ENCODE data around the gene MYCL.
A peak's percentile ranks its signal among the peaks of the same experiment; 100 is the strongest.
"Not testable (repeated sequence)": the region's sequence is repeated elsewhere in the genome, so short reads cannot be mapped to it uniquely, and the experiment has no call there.

Gene MYCL

DNA sequence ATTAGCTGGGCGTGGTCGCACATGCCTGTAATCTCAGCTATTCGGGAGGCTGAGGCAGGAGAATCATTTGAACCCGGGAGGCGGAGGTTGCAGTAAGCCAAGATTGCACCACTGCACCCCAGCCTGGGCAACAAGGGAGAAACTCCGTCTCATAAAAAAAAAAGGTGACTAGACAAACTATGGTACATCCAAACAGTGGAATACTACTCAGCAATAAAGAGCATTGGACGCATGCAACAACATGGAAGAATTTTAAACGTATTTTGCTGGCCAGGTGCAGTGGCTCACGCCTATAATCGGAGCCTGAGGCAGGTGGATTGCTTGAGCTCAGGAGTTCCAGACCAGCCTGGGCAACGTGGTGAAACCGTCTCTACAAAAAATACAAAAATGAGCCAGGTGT is 30.7 kb downstream of the MYCL start:
- not testable (repeated sequence) for H3K9me3 ChIP-seq (ENCODE audit: control insufficient read depth, insufficient read depth, low read depth, low read length); H3K4me3 ChIP-seq (ENCODE audit: low read depth, low read length); H3K27ac ChIP-seq (ENCODE audit: extremely low read depth, low read depth, low read length); H3K4me1 ChIP-seq (ENCODE audit: control insufficient read depth, insufficient read depth, low read length)
- peaks cover 4 to 11% of the 10 kb centered on the region in 2 experiments; a peak in 2 of 3 replicates for H3K36me3 ChIP-seq (ENCODE audit: control insufficient read depth in 2 of 2, insufficient read depth in 1 of 2, low read length in 2 of 2)
- CTCF ChIA-PET, result interaction anchor here (0.6 kb wide), 1 partner anchor 114 kb away, joined by 3 read pairs; no protein-coding TSS in a partner anchor
- POLR2A ChIA-PET, result interaction anchor here (1.2 kb wide), 1 partner anchor 25 kb away, joined by 4 read pairs; no protein-coding TSS in a partner anchor
- peak; percentile 95 for TF ChIP-seq ZNF146 (tag by site-specific recombination; IDR thresholded peaks at IDR 0.05)

DNA sequence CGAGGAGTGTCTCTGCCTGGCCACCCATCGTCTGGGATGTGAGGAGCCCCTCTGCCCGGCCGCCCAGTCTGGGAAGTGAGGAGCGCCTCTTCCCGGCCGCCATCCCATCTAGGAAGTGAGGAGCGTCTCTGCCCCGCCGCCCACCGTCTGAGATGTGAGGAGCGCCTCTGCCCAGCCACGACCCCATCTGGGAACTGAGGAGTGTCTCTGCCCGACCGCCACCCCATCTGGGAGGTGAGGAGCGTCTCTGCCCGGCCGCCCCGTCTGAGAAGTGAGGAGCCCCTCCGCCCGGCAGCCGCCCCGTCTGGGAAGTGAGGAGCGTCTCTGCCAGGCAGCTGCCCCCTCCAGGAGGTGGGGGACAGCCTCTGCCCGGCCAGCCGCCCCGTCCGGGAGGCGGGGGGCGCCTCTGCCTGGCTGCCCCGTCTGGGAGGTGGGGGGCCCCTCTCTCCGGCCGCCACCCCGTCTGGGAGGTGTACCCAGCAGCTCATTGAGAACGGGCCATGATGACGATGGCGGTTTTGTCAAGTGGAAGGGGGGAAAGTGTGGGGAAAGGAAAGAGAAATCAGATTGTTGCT is 32.1 kb downstream of the MYCL start:
- not testable (repeated sequence) for H3K4me3 ChIP-seq (ENCODE audit: low read depth, low read length); H3K9me3 ChIP-seq (ENCODE audit: control insufficient read depth, insufficient read depth, low read depth, low read length); H3K4me1 ChIP-seq (ENCODE audit: control insufficient read depth, insufficient read depth, low read length); H3K27ac ChIP-seq (ENCODE audit: extremely low read depth, low read depth, low read length)
- H3K36me3 ChIP-seq (ENCODE audit: control insufficient read depth in 2 of 2, insufficient read depth in 1 of 2, low read length in 2 of 2), result peaks cover 4 to 11% of the 10 kb centered on the region in 2 experiments; a peak in 2 of 3 replicates
- POLR2A ChIA-PET, result interaction anchor here (1.2 kb wide), 1 partner anchor 23 kb away, joined by 4 read pairs; no protein-coding TSS in a partner anchor
- CTCF ChIA-PET, result interaction anchor here (0.6 to 0.7 kb wide), 3 partner anchors 8 to 162 kb away, joined by 3 to 7 read pairs (median 4); partner anchors contain the start of gene MYCL

DNA sequence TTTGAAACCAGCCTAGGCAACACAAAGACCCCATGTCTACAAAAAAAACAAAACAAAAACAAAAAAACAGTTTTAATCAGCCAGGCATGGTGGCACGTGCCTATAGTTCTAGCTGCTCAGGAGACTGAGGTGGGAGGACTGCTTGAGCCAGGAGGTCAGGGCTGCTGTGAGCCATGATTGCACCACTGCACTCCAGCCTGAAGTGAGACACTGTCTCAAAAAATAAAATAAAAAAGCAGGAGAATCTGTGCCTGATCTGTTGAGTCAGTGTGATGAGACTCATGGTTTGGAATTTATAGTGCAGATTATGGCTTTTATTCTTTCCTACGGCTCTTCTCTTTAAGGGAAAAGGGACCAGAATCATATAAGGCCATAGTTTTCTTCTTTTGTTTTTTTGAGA is 35.0 kb downstream of the MYCL start:
- H3K9me3 ChIP-seq (ENCODE audit: control insufficient read depth, insufficient read depth, low read depth, low read length), result no peaks in the 10 kb centered on the region
- CTCF ChIA-PET, result no interaction called here
- TF ChIP-seq, protein P1, sequence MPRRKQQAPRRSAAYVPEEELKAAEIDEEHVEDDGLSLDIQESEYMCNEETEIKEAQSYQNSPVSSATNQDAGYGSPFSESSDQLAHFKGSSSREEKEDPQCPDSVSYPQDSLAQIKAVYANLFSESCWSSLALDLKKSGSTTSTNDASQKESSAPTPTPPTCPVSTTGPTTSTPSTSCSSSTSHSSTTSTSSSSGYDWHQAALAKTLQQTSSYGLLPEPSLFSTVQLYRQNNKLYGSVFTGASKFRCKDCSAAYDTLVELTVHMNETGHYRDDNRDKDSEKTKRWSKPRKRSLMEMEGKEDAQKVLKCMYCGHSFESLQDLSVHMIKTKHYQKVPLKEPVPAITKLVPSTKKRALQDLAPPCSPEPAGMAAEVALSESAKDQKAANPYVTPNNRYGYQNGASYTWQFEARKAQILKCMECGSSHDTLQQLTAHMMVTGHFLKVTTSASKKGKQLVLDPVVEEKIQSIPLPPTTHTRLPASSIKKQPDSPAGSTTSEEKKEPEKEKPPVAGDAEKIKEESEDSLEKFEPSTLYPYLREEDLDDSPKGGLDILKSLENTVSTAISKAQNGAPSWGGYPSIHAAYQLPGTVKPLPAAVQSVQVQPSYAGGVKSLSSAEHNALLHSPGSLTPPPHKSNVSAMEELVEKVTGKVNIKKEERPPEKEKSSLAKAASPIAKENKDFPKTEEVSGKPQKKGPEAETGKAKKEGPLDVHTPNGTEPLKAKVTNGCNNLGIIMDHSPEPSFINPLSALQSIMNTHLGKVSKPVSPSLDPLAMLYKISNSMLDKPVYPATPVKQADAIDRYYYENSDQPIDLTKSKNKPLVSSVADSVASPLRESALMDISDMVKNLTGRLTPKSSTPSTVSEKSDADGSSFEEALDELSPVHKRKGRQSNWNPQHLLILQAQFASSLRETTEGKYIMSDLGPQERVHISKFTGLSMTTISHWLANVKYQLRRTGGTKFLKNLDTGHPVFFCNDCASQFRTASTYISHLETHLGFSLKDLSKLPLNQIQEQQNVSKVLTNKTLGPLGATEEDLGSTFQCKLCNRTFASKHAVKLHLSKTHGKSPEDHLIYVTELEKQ (tag by site-specific recombination; IDR thresholded peaks at IDR 0.05; ENCODE audit: borderline replicate concordance), result no peak
- TF ChIP-seq ZNF394 (tag by site-specific recombination; IDR thresholded peaks at IDR 0.05; ENCODE audit: borderline replicate concordance) (no peak), GLIS1 (tag by site-specific recombination; IDR thresholded peaks at IDR 0.05) (0 out of 2 replicates have a peak, but pooled peaks have one; percentile 19), ZNF341 (tag by site-specific recombination; IDR thresholded peaks at IDR 0.05; ENCODE audit: low read depth) (no peak), ZNF768 (tag by site-specific recombination; IDR thresholded peaks at IDR 0.05) (no peak), KLF10 (tag by site-specific recombination; IDR thresholded peaks at IDR 0.05) (no peak)
- TF ChIP-seq, protein P2, sequence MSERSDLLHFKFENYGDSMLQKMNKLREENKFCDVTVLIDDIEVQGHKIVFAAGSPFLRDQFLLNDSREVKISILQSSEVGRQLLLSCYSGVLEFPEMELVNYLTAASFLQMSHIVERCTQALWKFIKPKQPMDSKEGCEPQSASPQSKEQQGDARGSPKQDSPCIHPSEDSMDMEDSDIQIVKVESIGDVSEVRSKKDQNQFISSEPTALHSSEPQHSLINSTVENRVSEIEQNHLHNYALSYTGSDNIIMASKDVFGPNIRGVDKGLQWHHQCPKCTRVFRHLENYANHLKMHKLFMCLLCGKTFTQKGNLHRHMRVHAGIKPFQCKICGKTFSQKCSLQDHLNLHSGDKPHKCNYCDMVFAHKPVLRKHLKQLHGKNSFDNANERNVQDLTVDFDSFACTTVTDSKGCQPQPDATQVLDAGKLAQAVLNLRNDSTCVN (tag by site-specific recombination; optimal IDR thresholded peaks at IDR 0.05), result no peak
- TF ChIP-seq, protein P3, sequence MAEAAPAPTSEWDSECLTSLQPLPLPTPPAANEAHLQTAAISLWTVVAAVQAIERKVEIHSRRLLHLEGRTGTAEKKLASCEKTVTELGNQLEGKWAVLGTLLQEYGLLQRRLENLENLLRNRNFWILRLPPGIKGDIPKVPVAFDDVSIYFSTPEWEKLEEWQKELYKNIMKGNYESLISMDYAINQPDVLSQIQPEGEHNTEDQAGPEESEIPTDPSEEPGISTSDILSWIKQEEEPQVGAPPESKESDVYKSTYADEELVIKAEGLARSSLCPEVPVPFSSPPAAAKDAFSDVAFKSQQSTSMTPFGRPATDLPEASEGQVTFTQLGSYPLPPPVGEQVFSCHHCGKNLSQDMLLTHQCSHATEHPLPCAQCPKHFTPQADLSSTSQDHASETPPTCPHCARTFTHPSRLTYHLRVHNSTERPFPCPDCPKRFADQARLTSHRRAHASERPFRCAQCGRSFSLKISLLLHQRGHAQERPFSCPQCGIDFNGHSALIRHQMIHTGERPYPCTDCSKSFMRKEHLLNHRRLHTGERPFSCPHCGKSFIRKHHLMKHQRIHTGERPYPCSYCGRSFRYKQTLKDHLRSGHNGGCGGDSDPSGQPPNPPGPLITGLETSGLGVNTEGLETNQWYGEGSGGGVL (tag by site-specific recombination; IDR thresholded peaks at IDR 0.05), result no peak
- H3K36me3 ChIP-seq (ENCODE audit: control insufficient read depth in 2 of 2, insufficient read depth in 1 of 2, low read length in 2 of 2), result peaks cover 4 to 12% of the 10 kb centered on the region in 2 experiments; a peak in 2 of 3 replicates
- no peaks in the 10 kb centered on the region for H3K4me1 ChIP-seq (ENCODE audit: control insufficient read depth, insufficient read depth, low read length)
- no peak overlapping the region for H3K4me3 ChIP-seq (ENCODE audit: low read depth, low read length)
- POLR2A ChIA-PET, result no interaction called here
- H3K27ac ChIP-seq (ENCODE audit: extremely low read depth, low read depth, low read length), result no peak overlapping the region

DNA sequence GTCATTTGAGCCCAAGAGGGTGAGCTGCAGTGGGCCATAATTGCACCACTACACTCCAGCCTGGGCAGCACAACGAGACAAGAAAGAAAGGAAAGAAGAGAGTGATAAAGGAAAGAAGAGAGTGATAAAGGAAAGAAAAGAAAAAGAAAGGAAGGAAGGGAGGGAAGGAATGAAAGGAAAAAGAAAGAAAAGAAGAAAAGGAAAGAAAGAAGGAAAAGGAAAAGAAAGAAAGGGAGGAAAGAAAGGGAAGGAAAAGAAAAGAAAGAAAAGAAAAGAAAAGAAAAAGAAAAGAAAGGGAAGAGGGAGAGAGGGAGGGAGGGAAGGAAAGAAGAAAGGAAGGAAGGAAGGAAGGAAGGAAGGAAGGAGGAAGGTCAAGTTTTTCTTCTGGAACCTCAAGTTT is 36.0 kb downstream of the MYCL start:
- H3K9me3 ChIP-seq (ENCODE audit: control insufficient read depth, insufficient read depth, low read depth, low read length), result no peaks in the 10 kb centered on the region
- POLR2A ChIA-PET, result no interaction called here
- CTCF ChIA-PET, result interaction anchor here (0.6 kb wide), 1 partner anchor 17 kb away, joined by 4 read pairs; no protein-coding TSS in a partner anchor
- H3K4me3 ChIP-seq (ENCODE audit: low read depth, low read length), result no peak overlapping the region
- TF ChIP-seq ZNF114 (tag by site-specific recombination; IDR thresholded peaks at IDR 0.05) (0 out of 2 replicates have a peak, but pooled peaks have one; percentile 74), HOXA7 (CRISPR knock-in tag; IDR thresholded peaks at IDR 0.05; ENCODE audit: borderline replicate concordance) (no peak), PRDM1 (tag by site-specific recombination; IDR thresholded peaks at IDR 0.05) (peak; percentile 100), ZNF366 (tag by site-specific recombination; conservative IDR thresholded peaks at IDR 0.05) (peak; percentile 99)
- no peak overlapping the region for H3K27ac ChIP-seq (ENCODE audit: extremely low read depth, low read depth, low read length)
- H3K36me3 ChIP-seq (ENCODE audit: control insufficient read depth in 2 of 2, insufficient read depth in 1 of 2, low read length in 2 of 2), result peaks cover 4 to 6% of the 10 kb centered on the region in 2 experiments; a peak in 2 of 3 replicates
- no peaks in the 10 kb centered on the region for H3K4me1 ChIP-seq (ENCODE audit: control insufficient read depth, insufficient read depth, low read length)

All from HEK293 (cell line).